ENCODE results near the gene ADRA1B.

DNA sequence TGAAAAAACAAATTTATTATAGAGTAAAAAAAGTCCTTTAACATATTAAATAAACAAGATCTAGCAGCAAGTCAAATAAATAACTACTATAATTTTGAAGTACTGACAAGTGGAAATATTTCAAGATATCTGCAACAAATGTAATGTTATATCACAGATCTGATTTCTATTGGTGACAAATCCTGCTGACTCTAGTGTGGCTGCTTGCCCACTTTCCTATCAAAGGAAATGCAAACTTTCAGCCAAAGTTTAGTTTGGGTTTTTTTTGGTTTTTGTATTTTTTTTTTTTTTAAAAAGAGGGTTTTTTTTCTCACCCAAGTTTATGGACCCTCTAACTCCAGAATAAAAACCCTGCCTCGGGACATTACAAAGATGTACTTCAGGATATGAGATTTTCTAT lies 12.9 kb downstream of the ADRA1B start:
- no peak for TF ChIP-seq TCF12 (IDR thresholded peaks at IDR 0.05; ENCODE audit: low read depth, low read length)
- TF ChIP-seq POLR2A (IDR thresholded peaks at IDR 0.05; ENCODE audit: control extremely low read depth in 1 of 2, low read depth in 2 of 2, low read length in 2 of 2), result no peak
- TF ChIP-seq CHD2 (IDR thresholded peaks at IDR 0.05; ENCODE audit: low read length), result no peak
- no peak for TF ChIP-seq JUN (IDR thresholded peaks at IDR 0.05; ENCODE audit: low read depth, low read length)
- no peak for TF ChIP-seq CTCF (IDR thresholded peaks at IDR 0.05; ENCODE audit: control extremely low read depth in 1 of 3, insufficient read depth in 1 of 3, low read depth in 1 of 3, low read length in 3 of 3)
- TF ChIP-seq MAX (IDR thresholded peaks at IDR 0.05), result no peak
- TF ChIP-seq CEBPB (IDR thresholded peaks at IDR 0.05; ENCODE audit: low read depth, low read length), result no peak
- no peak for TF ChIP-seq CREB1 (IDR thresholded peaks at IDR 0.05)
- no peak for TF ChIP-seq POLR2AphosphoS5 (IDR thresholded peaks at IDR 0.05; ENCODE audit: low read depth, low read length)
- no peak for TF ChIP-seq EP300 (IDR thresholded peaks at IDR 0.05; ENCODE audit: borderline replicate concordance in 1 of 2, low read depth in 2 of 2, low read length in 2 of 2)
- TF ChIP-seq SRF (IDR thresholded peaks at IDR 0.05; ENCODE audit: low read depth, low read length), result no peak
- no peak for TF ChIP-seq RFX5 (IDR thresholded peaks at IDR 0.05; ENCODE audit: borderline replicate concordance, low read depth, low read length)
